Adipose tissue (tissue), 3 donors: ENCODE measurements around the gene MYH7B. TPM values are rescaled to one million over a fixed set of nuclear protein-coding genes. Genes with fewer than 3 reads are reported as not detected.

ENCODE experiments used
- H3K27ac ChIP-seq: one replicate; pipeline ENCODE4 v1.5.1; 2013; ENCODE audit warnings: low read depth, low read length
- WGBS, 3 donors: extraction: QIAGEN DNeasy Blood & Tissue Kit; methylation state at CpG; one replicate each; pipeline ENCODE4 v1.1.7; 2013; 5-methylcytosine and 5-hydroxymethylcytosine counted together
- polyA plus RNA-seq, 3 donors: library from polyadenylated mRNA; stranded (reverse); fragments of 200-250 nt; gene quantifications; one replicate each; pipeline ENCODE4 v1.2.3, GENCODE V29; 2013
- donor health status: healthy with polysubstance abuse.
- donor health status: Bipolar disorder and iron deficiency.
- donor health status: healthy.

Gene MYH7B
- polyA plus RNA-seq, 3 donors, result 0.30 to 3.1 (median 0.76) TPM

DNA sequence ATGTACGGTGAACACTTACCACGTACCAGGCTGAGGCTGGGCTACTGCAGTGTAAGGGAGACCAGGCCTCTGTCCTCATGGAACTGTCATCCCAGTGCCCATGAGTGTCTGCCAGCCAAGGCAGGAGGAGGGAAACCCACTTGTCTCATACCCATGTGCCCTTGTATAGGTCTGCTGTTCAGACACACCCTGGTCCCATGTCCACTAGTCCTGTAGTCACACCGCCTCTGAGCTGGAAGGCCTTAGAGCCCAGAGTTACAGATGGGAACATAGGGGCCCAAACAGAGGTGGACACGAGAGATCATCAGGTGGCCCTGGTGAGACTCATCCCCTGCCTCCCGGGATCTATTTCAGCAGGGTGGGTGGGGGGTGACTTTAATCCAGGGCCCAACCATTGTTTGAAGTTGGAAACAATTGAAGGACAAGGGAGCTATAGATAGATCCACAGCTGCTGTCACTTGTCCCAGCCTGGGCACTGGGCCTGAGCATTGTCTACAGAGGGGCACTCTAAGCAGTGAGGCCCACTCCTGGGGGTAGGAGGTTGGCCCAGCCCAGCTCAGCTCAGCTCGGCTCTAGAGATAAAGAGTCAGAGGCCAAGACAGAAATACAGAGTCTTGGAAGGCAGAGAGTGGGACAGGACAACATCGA is 14.6 kb downstream of the MYH7B start:
- 91 to 92% (median 91%) methylated on average over 7 of the region's 7 CpGs for WGBS, 3 donors
- H3K27ac ChIP-seq, result no peak overlapping the region

DNA sequence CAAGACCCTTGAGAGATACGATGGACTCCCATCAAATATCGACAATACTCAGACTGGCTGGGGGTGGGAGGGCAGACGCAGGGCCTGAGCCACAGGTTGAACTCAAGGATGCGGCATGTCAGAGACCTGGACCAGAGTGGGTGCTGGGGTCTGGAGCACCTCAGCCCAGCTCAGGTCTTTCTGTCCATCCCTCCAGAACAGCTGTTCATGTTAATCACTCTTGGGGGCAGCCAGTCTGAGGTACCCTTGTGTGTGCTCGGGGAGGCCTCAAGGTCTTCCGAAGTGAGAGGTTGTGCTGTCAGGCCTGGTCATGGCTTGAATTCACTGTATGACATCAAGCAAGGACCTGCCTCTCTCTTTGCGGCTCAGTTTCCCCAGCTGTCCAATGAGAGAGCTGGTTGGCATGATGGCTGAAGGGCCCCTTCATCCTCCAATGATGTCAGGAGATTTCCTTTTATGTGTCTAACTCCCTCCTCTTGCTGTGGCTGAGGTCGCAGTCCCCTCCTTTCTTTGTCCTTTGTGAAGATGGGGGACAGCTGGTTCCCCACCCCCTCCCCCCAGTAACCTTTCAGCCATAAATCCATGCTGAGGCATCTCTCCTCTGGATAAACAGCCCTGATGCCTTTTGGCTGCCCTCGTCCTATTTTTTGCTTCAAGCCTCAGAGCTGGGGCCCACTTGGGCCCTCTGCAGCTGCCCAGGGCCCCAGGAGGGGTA is 15.3 kb downstream of the MYH7B start:
- 91 to 93% (median 92%) methylated on average over 9 of the region's 9 CpGs for WGBS, 3 donors
- H3K27ac ChIP-seq, result no peak overlapping the region

DNA sequence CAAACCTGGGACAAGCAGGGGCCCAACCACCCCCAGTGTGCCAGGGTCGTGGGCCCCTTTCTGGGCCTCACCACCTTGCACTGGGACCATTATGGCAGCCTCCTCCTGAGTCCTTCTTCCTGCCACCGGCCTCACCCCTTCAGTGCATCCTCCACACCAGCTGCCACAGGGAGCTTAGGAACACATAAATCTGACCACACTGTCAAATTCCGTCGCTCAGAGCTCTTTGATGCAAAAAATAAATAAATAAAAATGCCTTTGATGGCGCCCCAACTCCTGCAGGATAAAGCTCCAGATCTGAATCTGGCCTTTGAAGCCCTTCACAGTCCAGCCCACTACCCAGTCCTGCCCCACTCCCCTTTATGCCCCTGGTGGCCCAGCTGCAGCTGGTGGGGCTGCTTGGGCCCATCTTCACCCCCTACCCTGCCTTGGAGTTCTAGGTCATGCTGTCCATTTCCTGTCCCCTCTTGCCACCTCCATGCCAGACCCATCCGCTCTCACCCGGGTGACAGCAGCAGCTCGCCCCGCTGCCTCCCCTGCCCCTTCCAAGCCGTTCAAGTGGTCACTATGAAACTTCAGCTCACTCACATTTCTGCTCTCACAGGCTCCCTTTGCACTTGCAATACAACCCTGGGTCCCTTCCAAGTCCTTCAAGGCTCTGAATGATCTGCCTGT is 16.0 kb downstream of the MYH7B start:
- WGBS, 3 donors, result 85 to 88% (median 87%) methylated on average over 10 of the region's 10 CpGs
- H3K27ac ChIP-seq, result no peak overlapping the region

DNA sequence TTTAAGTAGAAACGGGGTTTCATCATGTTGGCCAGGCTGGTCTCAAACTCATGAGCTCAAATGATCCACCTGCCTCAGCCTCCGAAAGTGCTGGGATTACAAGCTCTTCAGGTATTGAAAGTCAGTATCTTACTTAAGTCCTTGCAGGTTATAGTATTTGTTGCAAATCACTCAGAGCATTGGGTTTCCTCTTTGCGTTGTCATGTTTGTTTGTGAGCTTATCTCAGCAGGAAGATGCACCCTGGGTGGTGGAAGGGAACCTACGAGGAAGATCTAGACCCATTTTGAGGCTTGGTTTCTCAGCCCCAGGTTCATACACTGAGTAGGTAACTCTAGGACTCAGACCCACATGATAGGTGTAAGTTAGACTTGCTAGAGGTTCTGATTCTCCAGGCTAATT is 18.6 kb downstream of the MYH7B start:
- no peak overlapping the region for H3K27ac ChIP-seq
- WGBS, 3 donors, result 75 to 77% (median 75%) methylated on average over 4 of the region's 4 CpGs

DNA sequence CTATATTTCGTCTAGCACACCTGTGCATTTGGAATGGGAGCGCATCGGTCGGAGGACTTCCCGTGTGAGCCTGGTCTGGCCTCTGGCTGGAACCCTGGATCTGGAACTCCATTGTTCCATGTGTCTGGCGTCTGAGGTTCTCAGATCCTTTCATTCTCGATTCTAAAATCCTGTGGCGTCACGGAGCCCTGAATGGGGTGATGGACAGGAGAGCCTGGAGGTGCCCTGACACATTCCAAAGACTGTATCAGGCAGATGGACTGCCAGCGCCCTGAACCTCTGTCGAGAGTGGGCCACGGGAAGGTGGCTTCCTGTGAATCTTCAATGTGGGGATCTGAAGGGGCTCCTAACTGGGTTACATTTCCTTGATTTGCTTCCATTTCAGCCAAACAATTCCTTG is 20.6 kb downstream of the MYH7B start:
- 77 to 83% (median 82%) methylated on average over 12 of the region's 12 CpGs for WGBS, 3 donors
- H3K27ac ChIP-seq, result no peak overlapping the region

DNA sequence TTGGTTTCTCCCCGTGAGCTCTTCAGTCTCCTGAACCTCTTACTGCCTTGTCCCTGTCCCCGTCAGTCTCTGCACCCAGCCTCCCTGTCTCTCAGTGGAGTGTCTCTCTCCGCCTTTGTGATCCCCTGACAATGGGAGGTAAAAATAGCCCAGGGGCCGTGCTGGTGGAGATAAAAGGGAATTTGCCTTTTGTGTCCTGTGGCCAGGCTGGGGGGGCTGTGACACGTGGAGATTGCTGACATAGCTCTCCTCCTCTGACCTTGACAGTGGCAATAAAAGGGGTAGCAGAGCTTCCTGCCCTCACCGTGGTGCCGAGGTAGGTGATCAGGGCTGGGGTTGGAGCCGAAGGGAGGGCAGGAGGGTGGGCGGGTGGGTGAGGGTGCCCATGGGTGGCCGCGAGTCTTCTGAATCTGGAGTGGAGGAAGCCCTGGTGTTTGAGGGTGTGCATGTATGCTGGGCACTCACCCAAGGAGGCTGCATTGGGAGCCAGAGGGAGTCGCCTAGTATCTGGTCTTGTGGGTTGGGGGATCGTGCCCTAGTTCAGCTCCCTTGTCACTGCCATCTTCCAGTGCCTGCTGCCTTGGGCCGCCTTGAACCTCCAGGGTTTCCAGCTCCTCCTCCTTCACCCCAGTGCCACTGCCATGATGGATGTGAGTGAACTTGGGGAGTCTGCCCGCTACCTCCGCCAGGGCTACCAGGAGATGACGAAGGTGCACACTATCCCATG is 21.9 kb downstream of the MYH7B start:
- 62 to 67% (median 63%) methylated on average over 16 to 17 of the region's 17 CpGs for WGBS, 3 donors
- no peak overlapping the region for H3K27ac ChIP-seq

DNA sequence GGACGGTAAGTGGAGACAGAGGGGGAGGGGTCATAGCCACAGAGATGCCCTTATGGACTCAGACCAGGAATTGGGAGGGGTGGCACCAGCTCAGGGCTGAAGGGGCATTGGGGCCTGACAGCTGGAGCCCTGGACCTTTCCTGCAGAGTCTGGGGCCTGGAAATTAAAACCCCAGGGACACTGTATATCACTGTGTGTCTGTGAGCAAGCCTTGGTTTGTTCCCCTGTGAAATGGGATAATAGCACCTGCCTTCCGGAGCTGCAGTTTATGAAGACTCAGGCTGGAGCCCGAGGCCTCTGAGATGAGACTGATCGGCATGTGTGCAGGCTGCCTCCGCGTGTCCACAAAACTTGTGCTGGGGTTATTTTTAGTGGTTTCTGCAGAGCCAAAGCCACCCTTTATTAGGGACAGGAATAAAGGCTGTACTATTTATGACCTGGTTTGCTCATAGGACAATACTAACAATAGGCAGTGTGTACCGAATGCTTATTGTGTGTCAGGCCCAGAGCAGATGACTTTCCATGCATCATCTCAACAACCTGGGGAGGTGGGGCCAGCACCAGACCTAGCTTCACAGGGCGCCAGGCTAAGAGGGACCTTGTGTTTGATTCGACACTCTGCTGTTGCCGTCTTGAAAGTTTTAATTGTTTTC is 22.6 kb downstream of the MYH7B start:
- 81 to 83% (median 82%) methylated on average over 10 of the region's 10 CpGs for WGBS, 3 donors
- no peak overlapping the region for H3K27ac ChIP-seq

DNA sequence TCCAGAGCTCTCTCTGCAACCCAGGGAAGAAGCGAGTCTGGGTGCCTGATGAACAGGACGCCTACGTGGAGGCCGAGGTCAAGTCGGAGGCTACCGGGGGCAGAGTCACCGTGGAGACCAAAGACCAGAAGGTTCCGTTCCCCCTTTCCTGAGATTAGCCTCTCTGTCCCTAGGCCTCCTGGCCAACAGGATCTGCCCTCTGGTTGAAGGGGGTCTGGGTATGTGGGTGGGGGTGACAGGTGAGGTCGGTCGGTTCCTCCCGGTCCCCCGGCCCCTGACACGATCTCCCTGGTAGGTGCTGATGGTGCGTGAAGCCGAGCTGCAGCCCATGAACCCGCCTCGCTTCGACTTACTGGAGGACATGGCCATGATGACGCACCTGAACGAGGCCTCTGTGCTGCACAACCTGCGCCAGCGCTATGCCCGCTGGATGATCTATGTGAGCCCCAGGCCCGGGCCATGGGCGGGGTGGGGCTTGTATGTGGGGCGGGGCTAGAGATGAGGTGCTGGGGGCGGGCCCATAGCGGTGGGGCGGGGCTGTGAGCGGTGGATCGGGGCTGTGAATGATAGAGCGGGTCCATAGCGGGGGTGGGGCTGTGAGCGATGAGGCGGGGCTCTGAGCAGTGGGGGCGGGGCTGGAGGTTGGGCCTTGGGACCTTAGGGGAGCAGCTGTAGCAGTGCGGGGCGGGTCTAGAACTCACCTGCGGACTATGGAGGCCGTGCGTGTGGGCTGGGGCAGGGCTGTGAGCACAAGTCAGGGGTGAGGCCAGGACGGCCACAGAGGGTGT is 23.9 kb downstream of the MYH7B start:
- whole genome bisulfite sequencing, 3 donors, result 74 to 81% (median 76%) methylated on average over 39 to 42 of the region's 42 CpGs
- H3K27ac ChIP-seq, result no peak overlapping the region

DNA sequence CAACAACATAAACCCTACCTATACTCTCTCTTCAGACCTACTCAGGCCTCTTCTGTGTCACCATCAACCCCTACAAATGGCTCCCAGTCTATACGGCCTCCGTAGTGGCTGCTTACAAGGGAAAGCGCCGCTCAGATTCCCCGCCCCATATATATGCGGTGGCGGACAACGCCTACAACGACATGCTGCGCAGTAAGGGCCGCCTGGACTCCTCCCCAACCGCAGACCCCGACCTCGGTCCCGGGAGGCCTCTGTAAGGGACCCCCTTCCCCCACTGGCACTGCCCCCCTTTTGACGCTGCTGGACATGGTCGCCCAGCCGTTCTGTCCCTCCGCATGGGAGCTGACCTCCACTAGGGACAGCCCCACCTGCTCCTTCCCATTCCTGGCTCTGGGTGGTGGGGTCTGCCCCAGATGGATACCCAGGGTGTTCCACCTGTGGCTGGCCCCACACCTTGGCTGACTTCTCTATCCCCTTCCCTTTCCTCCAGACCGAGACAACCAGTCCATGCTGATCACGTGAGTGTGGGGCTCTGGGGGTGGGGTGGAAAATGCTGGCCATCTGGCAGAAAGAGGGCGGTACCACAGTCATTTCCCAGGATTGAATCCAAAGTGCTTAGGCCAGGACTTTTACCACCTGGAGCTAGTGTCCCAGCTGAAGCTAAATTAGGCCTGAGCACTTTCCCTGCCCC is 25.0 kb downstream of the MYH7B start:
- H3K27ac ChIP-seq, result no peak overlapping the region
- WGBS, 3 donors, result 86 to 90% (median 87%) methylated on average over 22 of the region's 22 CpGs

DNA sequence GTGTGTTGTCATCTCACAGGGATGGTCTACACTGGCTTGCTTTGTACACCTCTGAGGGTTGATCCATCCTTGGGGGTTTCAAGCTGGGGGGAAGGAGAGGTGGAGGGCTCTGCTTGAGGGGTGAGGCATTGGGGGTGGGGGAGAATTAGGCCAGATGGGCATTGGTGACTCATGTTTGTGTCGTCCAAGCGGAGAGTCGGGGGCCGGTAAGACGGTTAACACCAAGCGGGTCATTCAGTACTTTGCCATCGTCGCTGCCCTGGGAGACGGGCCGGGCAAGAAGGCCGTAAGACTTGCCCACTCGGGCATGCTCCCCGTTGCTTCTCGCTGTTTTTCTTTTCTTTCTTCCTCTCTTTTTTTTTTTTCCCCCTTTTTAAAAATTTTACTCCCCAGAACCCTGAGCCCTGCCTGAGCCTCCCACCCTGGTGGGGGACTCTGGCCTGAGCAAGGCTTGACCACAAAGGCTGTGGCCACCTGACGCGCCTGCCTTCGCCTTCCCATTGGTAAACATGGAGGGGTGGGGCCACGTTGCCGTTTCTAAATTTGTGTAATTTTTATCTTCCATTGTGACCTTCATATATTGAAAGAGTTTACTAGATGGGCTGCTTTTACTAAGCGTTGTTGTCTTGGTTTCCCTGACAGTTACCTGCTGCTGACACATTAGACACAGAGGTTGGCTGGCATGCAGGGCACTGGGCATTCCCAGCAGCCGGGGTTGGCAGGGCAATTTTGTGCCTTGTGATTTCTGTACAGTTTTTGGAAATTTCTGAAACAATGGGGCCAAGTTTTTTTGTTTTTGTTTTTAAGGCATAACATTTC is 26.8 kb downstream of the MYH7B start:
- H3K27ac ChIP-seq, result no peak overlapping the region
- WGBS, 3 donors, result 84 to 90% (median 89%) methylated on average over 14 to 21 of the region's 21 CpGs

DNA sequence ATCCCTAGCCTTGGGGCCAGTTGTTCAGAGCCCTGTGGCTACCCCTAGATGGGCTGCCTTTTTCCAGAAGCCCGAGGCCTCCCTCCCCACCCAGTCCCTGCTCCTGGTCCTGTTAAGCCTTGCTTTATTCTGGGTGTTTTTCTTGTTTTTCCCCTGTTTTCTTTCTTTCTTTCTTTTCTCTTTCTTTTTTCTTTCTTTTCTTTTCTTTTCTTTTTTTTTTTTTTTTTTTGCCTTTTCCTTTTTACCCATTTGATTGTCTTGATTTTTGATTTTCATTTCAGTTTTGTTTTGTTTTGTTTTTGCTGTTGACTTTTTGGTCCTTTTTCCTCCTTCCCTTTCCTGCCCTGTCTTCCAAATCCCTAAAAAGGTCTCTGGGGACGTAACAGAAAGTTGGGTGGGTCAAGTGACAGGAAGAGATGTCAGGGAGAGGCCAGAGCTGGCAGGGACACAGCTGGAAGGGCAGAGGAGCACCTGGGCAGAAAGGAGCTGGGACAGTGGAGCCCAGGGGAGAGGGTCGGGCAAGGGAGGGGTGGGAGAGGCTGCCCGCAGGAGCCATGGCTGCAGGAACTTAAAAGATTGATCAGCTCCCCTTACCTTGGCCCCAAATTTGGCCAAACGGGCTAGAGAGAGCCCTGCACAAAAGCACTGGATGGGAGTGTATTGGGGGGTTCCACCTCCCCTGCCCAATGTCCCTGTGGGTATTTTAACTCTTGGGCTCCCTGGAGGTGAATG is 27.6 kb downstream of the MYH7B start:
- WGBS, 3 donors, result 32 to 47% (median 43%) methylated on average over 5 of the region's 5 CpGs

DNA sequence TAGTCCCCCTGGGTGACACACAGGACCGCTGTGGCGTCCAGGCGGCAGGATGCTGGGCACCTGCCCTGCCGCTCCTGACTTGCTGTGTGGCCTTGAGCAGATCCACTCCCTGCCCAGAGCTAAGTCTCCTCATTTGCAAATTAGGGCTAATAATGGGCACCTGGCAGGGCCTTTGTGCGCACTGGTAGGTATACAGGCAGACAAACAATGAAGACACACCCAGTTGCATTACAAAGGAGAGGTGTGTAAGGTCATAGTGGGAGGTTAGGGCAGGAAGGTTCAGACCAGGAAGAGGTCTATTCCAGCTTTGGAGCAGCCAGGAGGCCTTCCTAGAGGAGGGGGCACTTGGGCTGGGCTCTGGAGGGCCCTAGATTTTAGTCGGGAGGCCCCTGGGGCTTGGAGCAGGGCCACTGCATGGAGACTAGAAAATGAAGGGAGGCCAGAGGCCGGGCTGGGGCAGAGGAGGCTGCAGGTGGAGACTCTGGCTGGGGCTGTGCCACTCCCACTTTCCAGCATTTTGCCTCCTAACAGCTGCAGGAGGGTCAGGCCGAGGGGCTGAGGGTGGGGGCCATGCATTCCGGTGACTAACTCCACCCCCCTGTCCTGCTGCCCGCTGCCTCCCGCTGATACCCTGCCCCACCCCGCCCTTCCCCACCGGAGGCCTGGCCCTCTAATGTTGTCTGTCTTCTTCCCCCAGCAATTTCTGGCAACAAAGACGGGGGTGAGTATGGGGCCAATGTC is 28.5 kb downstream of the MYH7B start:
- H3K27ac ChIP-seq, result no peak overlapping the region
- WGBS, 3 donors, result 31 to 40% (median 38%) methylated on average over 14 of the region's 14 CpGs

More for the DNA sequence above, 27.6 kb downstream of the MYH7B start:
- no peak overlapping the region for H3K27ac ChIP-seq

DNA sequence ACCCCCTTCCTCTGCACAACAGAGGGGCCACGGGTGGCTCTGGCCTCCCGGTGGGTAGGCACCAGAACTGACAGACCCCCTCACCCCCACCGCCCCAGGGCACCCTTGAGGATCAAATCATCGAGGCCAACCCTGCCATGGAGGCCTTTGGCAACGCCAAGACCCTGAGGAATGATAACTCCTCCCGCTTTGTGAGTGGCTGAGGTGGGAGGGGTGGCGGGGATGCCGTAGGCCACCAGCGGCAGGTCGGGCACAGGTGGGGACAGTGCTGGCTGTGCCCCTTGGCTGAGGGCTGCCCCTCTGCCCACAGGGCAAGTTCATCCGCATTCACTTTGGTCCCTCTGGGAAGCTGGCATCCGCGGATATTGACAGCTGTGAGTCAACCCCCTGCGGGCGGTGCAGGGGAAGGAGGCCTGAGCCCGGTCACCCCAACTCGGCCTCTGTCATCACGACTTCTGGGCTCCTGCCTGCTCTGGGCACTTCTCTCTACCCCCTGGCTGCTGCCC is 29.1 kb downstream of the MYH7B start:
- 59 to 79% (median 64%) methylated on average over 16 to 18 of the region's 18 CpGs for WGBS, 3 donors
- no peak overlapping the region for H3K27ac ChIP-seq

DNA sequence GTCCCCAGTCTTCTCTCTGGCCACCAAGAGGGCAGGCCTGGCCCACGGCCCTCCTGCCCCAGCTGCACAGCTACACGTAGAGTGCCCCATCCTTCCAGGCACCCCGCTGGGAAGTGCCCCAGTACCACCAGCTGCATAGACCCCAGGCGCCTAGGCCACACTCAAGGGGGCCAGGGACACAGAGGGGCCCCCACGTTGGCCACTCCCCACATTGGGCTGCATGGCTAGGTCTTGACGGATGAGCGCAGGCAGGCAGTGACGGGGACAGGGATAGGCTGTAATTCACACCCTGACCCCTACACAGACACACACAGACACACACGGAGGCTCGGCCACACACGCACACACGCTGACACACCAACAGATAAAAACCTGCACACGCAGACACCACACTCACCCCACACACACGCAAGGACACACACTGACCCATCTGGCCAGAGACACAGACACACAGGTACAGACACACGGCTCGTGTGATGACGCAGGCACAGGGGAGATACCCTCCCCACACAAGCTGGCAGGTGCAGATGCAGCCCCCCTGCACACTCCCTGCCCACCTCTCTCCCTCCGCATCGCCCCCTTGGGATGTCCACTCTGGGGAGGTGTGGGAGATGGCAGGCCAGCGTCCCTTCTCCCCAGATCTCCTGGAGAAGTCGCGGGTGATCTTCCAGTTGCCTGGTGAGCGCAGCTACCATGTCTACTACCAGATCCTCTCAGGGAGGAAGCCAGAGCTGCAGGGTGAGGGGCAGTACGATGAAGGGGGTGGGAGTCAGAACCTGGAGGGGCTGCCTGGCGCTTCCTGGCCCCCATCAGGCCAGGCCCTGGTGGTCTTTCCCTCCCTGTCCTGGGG is 30.0 kb downstream of the MYH7B start:
- WGBS, 3 donors, result 66 to 73% (median 72%) methylated on average over 25 of the region's 25 CpGs
- no peak overlapping the region for H3K27ac ChIP-seq
